Astrocyte (in vitro differentiated cells and primary cell): ENCODE results near the gene NEDD9. TPM values are rescaled to one million over a fixed set of nuclear protein-coding genes. Genes with fewer than 3 reads are reported as not detected.

Experiments
- DNase-seq: peaks from one replicate; pipeline ENCODE4 v3.0.0-alpha.2; 2010; ENCODE audit warnings: low read depth
- FAIRE-seq: peaks from 2 replicates; lab custom pipeline; 2011; peaks lifted over from hg19 to GRCh38; lab: Jason Lieb, UNC
- H2AFZ ChIP-seq: 2 replicates; pipeline ENCODE4 v1.6.0; 2012; ENCODE audit warnings: low read depth, low read length, inconsistent platforms
- H3K27ac ChIP-seq: 2 replicates; pipeline ENCODE4 v1.5.1; 2011; ENCODE audit warnings: low read depth, low read length, inconsistent platforms
- H3K27me3 ChIP-seq: 2 replicates; pipeline ENCODE4 v1.6.0; 2011; ENCODE audit warnings: low read length, inconsistent platforms; ENCODE audit not compliant: insufficient read depth
- H3K36me3 ChIP-seq: 2 replicates; pipeline ENCODE4 v1.5.1; 2011; ENCODE audit warnings: low read length, inconsistent platforms; ENCODE audit not compliant: insufficient read depth
- H3K4me1 ChIP-seq: 2 replicates; pipeline ENCODE4 v1.5.1; 2011; ENCODE audit warnings: low read length, inconsistent platforms; ENCODE audit not compliant: insufficient read depth
- H3K4me2 ChIP-seq: 2 replicates; pipeline ENCODE4 v1.6.0; 2012; ENCODE audit warnings: low read length, inconsistent platforms
- H3K4me3 ChIP-seq: 2 replicates; pipeline ENCODE4 v1.5.1; 2011; ENCODE audit warnings: low read depth, mild to moderate bottlenecking, low read length, inconsistent platforms; ENCODE audit not compliant: insufficient read depth
- H3K79me2 ChIP-seq: 2 replicates; pipeline ENCODE4 v1.6.0; 2012; ENCODE audit warnings: mild to moderate bottlenecking, low read length, inconsistent platforms; ENCODE audit not compliant: insufficient read depth
- H3K9ac ChIP-seq: 2 replicates; pipeline ENCODE4 v1.6.0; 2012; ENCODE audit warnings: mild to moderate bottlenecking, low read length, inconsistent platforms
- H3K9me3 ChIP-seq: 2 replicates; pipeline ENCODE4 v1.5.1; 2012; ENCODE audit warnings: low read depth, mild to moderate bottlenecking, low read length, inconsistent platforms; ENCODE audit not compliant: insufficient read depth
- H4K20me1 ChIP-seq: 2 replicates; pipeline ENCODE4 v1.6.0; 2012; ENCODE audit warnings: low read length, inconsistent platforms; ENCODE audit not compliant: insufficient read depth
- H3K27ac Mint-ChIP-seq: one replicate; pipeline ENCODE4 v1.8.0; 2021; ENCODE audit warnings: mild to moderate bottlenecking, mixed read lengths; ENCODE audit not compliant: unreplicated experiment
- H3K27me3 Mint-ChIP-seq: one replicate; pipeline ENCODE4 v1.8.0; 2021; ENCODE audit warnings: low read depth, mixed read lengths; ENCODE audit not compliant: unreplicated experiment
- H3K36me3 Mint-ChIP-seq: one replicate; pipeline ENCODE4 v1.8.0; 2021; ENCODE audit warnings: low read depth, mixed read lengths; ENCODE audit not compliant: unreplicated experiment
- H3K4me1 Mint-ChIP-seq: one replicate; pipeline ENCODE4 v1.8.0; 2021; ENCODE audit warnings: low read depth, mixed read lengths; ENCODE audit not compliant: unreplicated experiment
- H3K4me3 Mint-ChIP-seq: one replicate; pipeline ENCODE4 v1.8.0; 2021; ENCODE audit warnings: mild to moderate bottlenecking, moderate library complexity, mixed read lengths; ENCODE audit not compliant: unreplicated experiment
- H3K9me3 Mint-ChIP-seq: one replicate; pipeline ENCODE4 v1.8.0; 2021; ENCODE audit warnings: mild to moderate bottlenecking, mixed read lengths; ENCODE audit not compliant: unreplicated experiment
- EZH2 ChIP-seq: IDR thresholded peaks from 2 replicates; pipeline ENCODE4 v1.6.1; 2012; ENCODE audit warnings: mild to moderate bottlenecking, low read length, inconsistent platforms; ENCODE audit not compliant: insufficient read depth
- total RNA-seq: library from RNA; stranded (reverse); gene quantifications from 2 replicates; pipeline ENCODE4 v1.2.1, GENCODE V29; 2021
- TF ChIP-seq, protein P1 (sequence below): IDR thresholded peaks from 2 replicates; pipeline ENCODE4 v1.5.1; 2011; ENCODE audit warnings: low read depth, mild to moderate bottlenecking, inconsistent platforms, low read length, moderate library complexity; ENCODE audit not compliant: insufficient read depth

NEDD9 gene
- total RNA-seq, 1 donor from 2014 or later, result 39.6 TPM

DNA sequence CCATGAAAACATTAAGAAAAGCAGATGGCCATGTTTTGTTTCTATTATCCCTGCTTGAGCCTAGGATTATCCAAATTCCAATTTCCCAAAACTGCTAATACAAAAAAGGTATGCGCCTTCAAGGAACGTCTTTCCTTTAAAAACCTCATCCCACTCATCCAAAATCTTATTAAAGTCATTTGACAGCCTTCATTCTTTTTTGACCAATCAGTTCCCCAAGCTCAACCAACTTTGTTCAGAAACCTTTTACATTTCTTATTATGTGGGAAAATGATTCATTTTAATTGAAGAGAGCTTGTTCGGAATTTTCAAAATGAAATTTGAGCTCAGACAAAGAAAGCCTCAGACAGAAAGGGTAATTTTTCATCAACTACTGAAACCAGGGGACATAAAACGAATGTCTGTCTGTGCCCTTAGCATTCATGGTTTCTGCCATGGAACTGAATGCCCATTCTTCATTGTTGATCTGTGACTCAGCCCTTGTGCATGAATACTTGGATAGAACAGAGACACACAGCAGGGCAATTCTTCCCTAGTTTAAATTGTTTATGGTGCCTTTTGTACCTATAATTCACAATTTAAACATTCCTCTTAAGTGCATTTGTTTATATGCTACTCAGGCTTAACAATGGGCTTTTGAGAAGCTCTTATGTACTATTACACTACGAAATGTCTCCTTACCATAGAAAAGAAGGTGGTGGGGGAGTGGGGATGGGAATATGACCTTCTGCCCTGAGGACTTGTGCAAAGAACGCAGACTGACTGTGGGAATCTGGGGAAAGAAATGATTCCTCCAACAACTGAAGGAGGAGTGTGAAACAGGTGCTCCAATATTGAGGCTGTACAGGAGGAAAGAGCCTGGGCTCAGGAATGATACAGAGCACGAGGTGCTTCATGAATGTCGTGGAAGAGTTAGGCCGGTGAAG, 71.2 kb downstream of the NEDD9 start:
- FAIRE-seq, result peak; percentile 37
- no peak for TF ChIP-seq EZH2
- TF ChIP-seq, protein P1, sequence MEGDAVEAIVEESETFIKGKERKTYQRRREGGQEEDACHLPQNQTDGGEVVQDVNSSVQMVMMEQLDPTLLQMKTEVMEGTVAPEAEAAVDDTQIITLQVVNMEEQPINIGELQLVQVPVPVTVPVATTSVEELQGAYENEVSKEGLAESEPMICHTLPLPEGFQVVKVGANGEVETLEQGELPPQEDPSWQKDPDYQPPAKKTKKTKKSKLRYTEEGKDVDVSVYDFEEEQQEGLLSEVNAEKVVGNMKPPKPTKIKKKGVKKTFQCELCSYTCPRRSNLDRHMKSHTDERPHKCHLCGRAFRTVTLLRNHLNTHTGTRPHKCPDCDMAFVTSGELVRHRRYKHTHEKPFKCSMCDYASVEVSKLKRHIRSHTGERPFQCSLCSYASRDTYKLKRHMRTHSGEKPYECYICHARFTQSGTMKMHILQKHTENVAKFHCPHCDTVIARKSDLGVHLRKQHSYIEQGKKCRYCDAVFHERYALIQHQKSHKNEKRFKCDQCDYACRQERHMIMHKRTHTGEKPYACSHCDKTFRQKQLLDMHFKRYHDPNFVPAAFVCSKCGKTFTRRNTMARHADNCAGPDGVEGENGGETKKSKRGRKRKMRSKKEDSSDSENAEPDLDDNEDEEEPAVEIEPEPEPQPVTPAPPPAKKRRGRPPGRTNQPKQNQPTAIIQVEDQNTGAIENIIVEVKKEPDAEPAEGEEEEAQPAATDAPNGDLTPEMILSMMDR, result no peak
- H3K4me2 ChIP-seq, result peak overlapping the region; percentile 36

DNA sequence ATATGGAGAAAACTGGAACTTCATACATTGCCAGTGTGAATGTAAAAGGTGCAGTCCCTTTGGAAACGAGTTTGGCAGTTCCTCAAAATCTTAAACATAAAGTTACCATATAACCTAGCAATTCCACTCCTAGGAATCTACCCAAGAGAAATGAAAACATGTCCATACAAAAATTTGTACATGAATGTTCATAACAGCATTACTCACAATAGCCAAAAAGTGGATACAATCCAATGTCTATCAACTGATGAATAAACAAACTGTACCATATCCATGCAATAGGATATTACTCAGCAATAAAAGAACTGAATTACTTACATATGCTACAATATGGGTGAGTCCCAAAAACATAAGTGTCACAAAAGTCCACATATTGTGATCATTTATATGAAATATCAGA, 72.3 kb downstream of the NEDD9 start:
- TF ChIP-seq, protein P1, result no peak
- TF ChIP-seq EZH2, result no peak
- H3K9me3 Mint-ChIP-seq, result no peaks in the 10 kb centered on the region
- H2AFZ ChIP-seq, result no peak overlapping the region
- H4K20me1 ChIP-seq, result no peaks in the 10 kb centered on the region
- DNase-seq, result no peak
- H3K79me2 ChIP-seq, result no peaks in the 10 kb centered on the region
- no peaks in the 10 kb centered on the region for H3K9me3 ChIP-seq
- H3K36me3 Mint-ChIP-seq, result no peaks in the 10 kb centered on the region
- no peaks in the 10 kb centered on the region for H3K27me3 ChIP-seq
- H3K27ac Mint-ChIP-seq, result no peak overlapping the region
- no peaks in the 10 kb centered on the region for H3K36me3 ChIP-seq
- no peak overlapping the region for H3K4me3 Mint-ChIP-seq
- peaks cover 17% of the 10 kb centered on the region for H3K4me1 Mint-ChIP-seq
- no peak overlapping the region for H3K27ac ChIP-seq
- no peak overlapping the region for H3K9ac ChIP-seq
- no peak overlapping the region for H3K4me3 ChIP-seq
- H3K4me1 ChIP-seq, result peaks cover 12% of the 10 kb centered on the region
- no peak overlapping the region for H3K4me2 ChIP-seq
- H3K27me3 Mint-ChIP-seq, result peaks cover 4% of the 10 kb centered on the region
- FAIRE-seq, result no peak

More for the DNA sequence above, 71.2 kb downstream of the NEDD9 start:
- Mint-ChIP-seq H3K36me3 (no peaks in the 10 kb centered on the region), H3K27ac (peak overlapping the region; percentile 11), H3K9me3 (no peaks in the 10 kb centered on the region), H3K4me3 (peak overlapping the region; percentile 4), H3K27me3 (peaks cover 4% of the 10 kb centered on the region), H3K4me1 (peaks cover 17% of the 10 kb centered on the region)
- H3K27ac ChIP-seq, result peak overlapping the region; percentile 9
- no peaks in the 10 kb centered on the region for H3K27me3 ChIP-seq
- peaks cover 12% of the 10 kb centered on the region for H3K4me1 ChIP-seq
- DNase-seq, result peak; percentile 62
- no peak overlapping the region for H3K9ac ChIP-seq
- H4K20me1 ChIP-seq, result no peaks in the 10 kb centered on the region
- no peaks in the 10 kb centered on the region for H3K36me3 ChIP-seq
- H3K79me2 ChIP-seq, result no peaks in the 10 kb centered on the region
- H3K9me3 ChIP-seq, result no peaks in the 10 kb centered on the region
- no peak overlapping the region for H3K4me3 ChIP-seq
- H2AFZ ChIP-seq, result no peak overlapping the region

DNA sequence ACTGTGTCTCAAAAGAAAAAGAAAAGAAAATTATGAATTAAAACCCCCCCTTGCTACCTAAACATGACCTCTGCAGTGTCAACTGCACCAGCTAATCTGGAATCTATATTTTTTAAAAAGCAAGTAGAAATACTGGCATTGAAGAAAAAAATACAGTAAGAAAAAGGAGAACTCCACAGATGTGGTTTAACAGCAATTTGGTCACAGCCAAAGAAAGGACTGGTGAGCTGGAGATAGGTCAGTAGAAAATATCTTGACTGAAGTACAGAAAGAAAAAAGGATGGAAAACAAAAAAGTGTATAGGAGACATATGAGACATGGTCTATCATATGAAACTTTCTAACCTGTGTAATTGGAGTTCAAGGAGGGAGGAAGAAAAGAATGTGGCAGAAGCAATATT, 76.9 kb downstream of the NEDD9 start:
- Histone ChIP-seq H3K4me3 (no peak overlapping the region), H3K27ac (no peak overlapping the region), H3K9ac (no peak overlapping the region), H3K79me2 (no peaks in the 10 kb centered on the region), H3K4me1 (no peaks in the 10 kb centered on the region), H4K20me1 (no peaks in the 10 kb centered on the region), H3K4me2 (no peak overlapping the region), H2AFZ (no peak overlapping the region), H3K36me3 (no peaks in the 10 kb centered on the region), H3K27me3 (no peaks in the 10 kb centered on the region), H3K9me3 (no peaks in the 10 kb centered on the region)
- Mint-ChIP-seq H3K27ac (no peak overlapping the region), H3K36me3 (peaks cover 1% of the 10 kb centered on the region), H3K9me3 (no peaks in the 10 kb centered on the region), H3K27me3 (no peaks in the 10 kb centered on the region), H3K4me3 (no peak overlapping the region), H3K4me1 (no peaks in the 10 kb centered on the region)
- DNase-seq (no peak), FAIRE-seq (no peak)
- TF ChIP-seq, protein P1, result no peak
- TF ChIP-seq EZH2, result no peak
